Duodenal mucosa (tissue), 2 donors: ENCODE data around the gene LMNB1.
A peak's percentile ranks its signal among the peaks of the same experiment; 100 is the strongest.
"Not testable (repeated sequence)": the region's sequence is repeated elsewhere in the genome, so short reads cannot be mapped to it uniquely, and the experiment has no call there.

Experiments
- H3K27ac ChIP-seq: one replicate; pipeline ENCODE4 v1.7.0; 2013; ENCODE audit warnings: low read depth, low read length
- H3K27me3 ChIP-seq, 2 donors: one replicate each; pipeline ENCODE4 v1.7.0; 2013; ENCODE audit warnings: low read length in 2 of 2, control low read depth in 1 of 2; ENCODE audit not compliant: insufficient read depth in 2 of 2, control insufficient read depth in 1 of 2
- H3K36me3 ChIP-seq, 2 donors: one replicate each; pipeline ENCODE4 v1.7.0; 2013; ENCODE audit warnings: low read length in 2 of 2, control low read depth in 1 of 2; ENCODE audit not compliant: insufficient read depth in 2 of 2, control insufficient read depth in 1 of 2
- H3K4me1 ChIP-seq, 2 donors: one replicate each; pipeline ENCODE4 v1.7.0; 2013; ENCODE audit warnings: low read length in 2 of 2, control low read depth in 1 of 2; ENCODE audit not compliant: insufficient read depth in 2 of 2, control insufficient read depth in 1 of 2
- H3K4me3 ChIP-seq, 2 donors: one replicate each; pipeline ENCODE4 v1.7.0; 2013; ENCODE audit warnings: low read length in 2 of 2, low read depth in 1 of 2
- H3K9ac ChIP-seq, 2 donors: one replicate each; pipeline ENCODE4 v1.7.0; 2013; ENCODE audit warnings: low read length in 2 of 2, low read depth in 1 of 2
- H3K9me3 ChIP-seq, 2 donors: one replicate each; pipeline ENCODE4 v1.7.0; 2013; ENCODE audit warnings: low read length in 2 of 2, control low read depth in 1 of 2; ENCODE audit not compliant: control insufficient read depth in 1 of 2

The LMNB1 gene, protein sequence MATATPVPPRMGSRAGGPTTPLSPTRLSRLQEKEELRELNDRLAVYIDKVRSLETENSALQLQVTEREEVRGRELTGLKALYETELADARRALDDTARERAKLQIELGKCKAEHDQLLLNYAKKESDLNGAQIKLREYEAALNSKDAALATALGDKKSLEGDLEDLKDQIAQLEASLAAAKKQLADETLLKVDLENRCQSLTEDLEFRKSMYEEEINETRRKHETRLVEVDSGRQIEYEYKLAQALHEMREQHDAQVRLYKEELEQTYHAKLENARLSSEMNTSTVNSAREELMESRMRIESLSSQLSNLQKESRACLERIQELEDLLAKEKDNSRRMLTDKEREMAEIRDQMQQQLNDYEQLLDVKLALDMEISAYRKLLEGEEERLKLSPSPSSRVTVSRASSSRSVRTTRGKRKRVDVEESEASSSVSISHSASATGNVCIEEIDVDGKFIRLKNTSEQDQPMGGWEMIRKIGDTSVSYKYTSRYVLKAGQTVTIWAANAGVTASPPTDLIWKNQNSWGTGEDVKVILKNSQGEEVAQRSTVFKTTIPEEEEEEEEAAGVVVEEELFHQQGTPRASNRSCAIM

DNA sequence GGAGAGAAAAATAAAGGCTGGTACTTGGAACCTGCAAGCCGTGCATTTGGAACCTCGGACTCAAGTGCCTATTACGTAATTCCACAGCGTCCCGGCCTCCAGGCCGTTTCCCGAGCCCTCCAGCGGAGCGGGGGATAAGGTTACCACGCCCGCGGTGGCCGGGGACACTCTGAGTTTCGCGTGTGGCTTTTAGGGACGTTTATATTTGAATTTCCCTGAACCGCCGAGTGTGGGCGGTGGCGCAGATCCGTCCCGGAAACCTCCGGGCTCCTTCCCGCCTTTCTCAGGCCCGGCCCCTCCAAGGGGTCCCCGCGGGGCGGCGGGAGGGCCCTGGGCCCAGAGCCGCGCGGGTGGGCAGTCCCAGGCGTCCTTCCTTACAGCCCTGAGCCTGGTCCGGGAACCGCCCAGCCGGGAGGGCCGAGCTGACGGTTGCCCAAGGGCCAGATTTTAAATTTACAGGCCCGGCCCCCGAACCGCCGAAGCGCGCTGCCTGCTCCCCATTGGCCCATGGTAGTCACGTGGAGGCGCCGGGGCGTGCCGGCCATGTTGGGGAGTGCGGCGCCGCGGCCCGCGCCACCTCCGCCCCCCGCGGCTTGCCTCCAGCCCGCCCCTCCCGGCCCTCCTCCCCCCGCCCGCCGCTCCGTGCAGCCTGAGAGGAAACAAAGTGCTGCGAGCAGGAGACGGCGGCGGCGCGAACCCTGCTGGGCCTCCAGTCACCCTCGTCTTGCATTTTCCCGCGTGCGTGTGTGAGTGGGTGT is at the start of gene LMNB1:
LMNB1 (plus strand) TSS at position 638 of the 758 bp plus-strand sequence. CDS start 373 bp downstream, outside the sequence.
- H3K36me3 ChIP-seq = no peaks in the 10 kb centered on the region
- peak within 1 kb of the TSS; percentile 79 to 94 for H3K4me3 ChIP-seq
- H3K27me3 ChIP-seq = no peaks in the 10 kb centered on the region
- peak within 1 kb of the TSS; percentile 89 for H3K27ac ChIP-seq
- H3K9ac ChIP-seq = peak within 1 kb of the TSS; percentile 85 to 95
- peaks cover 17 to 26% of the 10 kb centered on the region in 2 donors for H3K4me1 ChIP-seq
- H3K9me3 ChIP-seq = no peaks in the 10 kb centered on the region

GRCh38 chr5:126732716-126733115 is 44.2 kb upstream of the LMNB1 start:
- Histone ChIP-seq H3K9me3 (no peaks in the 10 kb centered on the region), H3K4me1 (no peaks in the 10 kb centered on the region), H3K27me3 (no peaks in the 10 kb centered on the region), H3K9ac (no peak overlapping the region), H3K27ac (no peak overlapping the region), H3K4me3 (no peak overlapping the region), H3K36me3 (no peaks in the 10 kb centered on the region)

DNA sequence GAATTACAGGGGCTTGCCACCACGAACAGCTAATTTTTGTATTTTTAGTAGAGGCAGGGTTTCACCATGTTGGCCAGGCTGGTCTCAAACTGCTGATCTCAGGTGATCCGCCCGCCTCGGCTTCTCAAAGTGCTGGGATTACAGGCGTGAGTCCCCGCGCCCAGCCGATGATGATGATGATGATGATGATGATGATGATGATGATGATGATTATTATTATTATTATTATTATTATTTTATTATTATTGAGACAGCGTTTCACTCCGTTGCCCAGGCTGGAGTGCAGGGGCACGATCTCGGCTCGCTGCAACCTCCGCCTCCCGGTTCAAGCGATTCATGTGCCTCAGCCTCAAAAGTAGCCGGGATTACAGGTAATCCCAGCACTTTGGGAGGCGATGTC is 42.4 kb upstream of the LMNB1 start:
- not testable (repeated sequence) for H3K36me3 ChIP-seq, H3K9me3 ChIP-seq, H3K4me3 ChIP-seq

GRCh38 chr5:126736141-126736540 is 40.8 kb upstream of the LMNB1 start:
- H3K4me3 ChIP-seq = no peak overlapping the region
- H3K9ac ChIP-seq = no peak overlapping the region
- no peaks in the 10 kb centered on the region for H3K36me3 ChIP-seq
- H3K4me1 ChIP-seq = no peaks in the 10 kb centered on the region
- H3K27me3 ChIP-seq = no peaks in the 10 kb centered on the region
- no peaks in the 10 kb centered on the region for H3K9me3 ChIP-seq
- no peak overlapping the region for H3K27ac ChIP-seq

More for the DNA sequence above, 42.4 kb upstream of the LMNB1 start:
- H3K4me1 ChIP-seq, H3K27me3 ChIP-seq, H3K27ac ChIP-seq, H3K9ac ChIP-seq: not testable (repeated sequence)

DNA sequence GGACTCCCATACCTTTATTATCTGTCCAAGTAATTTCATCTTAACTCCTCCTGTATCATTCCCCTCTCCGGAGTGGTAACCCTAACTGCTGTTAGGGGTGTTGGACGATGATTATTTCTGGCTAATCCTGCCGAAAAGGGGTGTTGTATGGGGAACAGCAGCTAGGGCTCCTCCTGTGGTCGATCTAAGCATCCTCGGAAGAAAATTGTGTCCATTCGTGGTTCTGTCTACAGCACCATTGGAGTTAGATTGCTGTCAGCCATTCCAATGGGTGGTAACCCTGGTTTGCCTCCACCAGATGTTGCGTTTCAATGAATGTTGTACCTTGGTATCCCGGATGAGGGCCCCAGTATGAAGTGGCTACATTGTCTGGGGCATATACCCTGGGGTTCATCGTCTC is 35.6 kb upstream of the LMNB1 start:
- H3K4me3 ChIP-seq = no peak overlapping the region
- no peaks in the 10 kb centered on the region for H3K36me3 ChIP-seq
- no peaks in the 10 kb centered on the region for H3K27me3 ChIP-seq
- no peaks in the 10 kb centered on the region for H3K4me1 ChIP-seq
- H3K9ac ChIP-seq = no peak overlapping the region
- H3K27ac ChIP-seq = no peak overlapping the region
- H3K9me3 ChIP-seq = no peaks in the 10 kb centered on the region

DNA sequence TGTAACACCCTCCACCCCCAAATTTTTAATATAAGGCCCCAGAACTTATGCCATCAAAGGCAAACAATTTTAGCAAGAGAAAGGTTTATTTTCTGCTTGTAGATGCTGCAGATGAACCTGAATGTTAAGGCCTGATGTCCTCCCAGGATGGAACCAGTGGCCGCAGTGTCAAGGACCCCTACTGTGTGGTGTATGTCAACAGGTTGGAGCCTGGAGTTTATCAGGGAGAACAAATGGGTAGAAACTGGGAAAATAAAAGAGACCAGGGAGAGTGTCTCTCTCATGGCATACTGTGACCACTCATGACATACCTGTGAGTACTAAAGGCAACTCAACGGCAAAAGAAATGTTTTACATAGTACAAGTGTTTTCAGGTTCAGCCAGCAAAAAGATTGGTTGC is 34.5 kb upstream of the LMNB1 start:
- no peaks in the 10 kb centered on the region for H3K4me1 ChIP-seq

DNA sequence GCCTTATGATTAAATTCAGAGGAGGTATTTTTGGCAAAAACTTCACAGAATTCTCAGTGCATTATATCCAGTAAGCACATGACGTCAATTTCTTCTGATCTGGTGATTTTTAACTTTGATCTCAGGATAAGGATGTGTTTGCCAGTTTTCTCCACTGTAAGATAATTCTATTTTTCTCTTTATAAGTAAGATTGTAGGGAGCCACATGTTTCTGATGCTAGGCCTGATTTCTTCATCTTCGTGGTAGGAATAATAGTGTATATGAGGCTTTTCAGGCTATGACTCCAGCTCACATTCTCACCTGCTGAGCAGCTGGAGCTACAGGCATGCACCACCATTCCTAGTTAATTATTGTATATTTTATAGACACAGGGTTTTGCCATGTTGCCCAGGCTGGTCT is 32.1 kb upstream of the LMNB1 start:
- Histone ChIP-seq H3K9me3 (no peaks in the 10 kb centered on the region), H3K9ac (no peak overlapping the region), H3K4me1 (no peaks in the 10 kb centered on the region), H3K4me3 (no peak overlapping the region), H3K36me3 (no peaks in the 10 kb centered on the region), H3K27me3 (no peaks in the 10 kb centered on the region), H3K27ac (no peak overlapping the region)

More for the DNA sequence above, 34.5 kb upstream of the LMNB1 start:
- Histone ChIP-seq H3K4me3 (no peak overlapping the region), H3K36me3 (no peaks in the 10 kb centered on the region), H3K27me3 (no peaks in the 10 kb centered on the region), H3K27ac (no peak overlapping the region), H3K9me3 (no peaks in the 10 kb centered on the region), H3K9ac (no peak overlapping the region)

GRCh38 chr5:126745259-126745992 is 31.5 kb upstream of the LMNB1 start:
- Histone ChIP-seq H3K4me3 (no peak overlapping the region), H3K27me3 (no peaks in the 10 kb centered on the region), H3K9ac (no peak overlapping the region), H3K27ac (no peak overlapping the region), H3K4me1 (no peaks in the 10 kb centered on the region), H3K9me3 (no peaks in the 10 kb centered on the region), H3K36me3 (no peaks in the 10 kb centered on the region)

GRCh38 chr5:126746290-126746689 is 30.6 kb upstream of the LMNB1 start:
- Histone ChIP-seq H3K4me3 (no peak overlapping the region), H3K36me3 (no peaks in the 10 kb centered on the region), H3K27me3 (no peaks in the 10 kb centered on the region), H3K9me3 (no peaks in the 10 kb centered on the region), H3K27ac (no peak overlapping the region), H3K4me1 (no peaks in the 10 kb centered on the region), H3K9ac (no peak overlapping the region)
